DMS53 treated with DMSO at 0.1 percent for 48 hours (cell line): ENCODE data around the gene WDFY1.

ENCODE experiments used
- DNase-seq: peaks from one replicate; lab custom pipeline; 2025; ENCODE audit not compliant: unreplicated experiment; lab: John Stamatoyannopoulos, UW

The WDFY1 gene, protein sequence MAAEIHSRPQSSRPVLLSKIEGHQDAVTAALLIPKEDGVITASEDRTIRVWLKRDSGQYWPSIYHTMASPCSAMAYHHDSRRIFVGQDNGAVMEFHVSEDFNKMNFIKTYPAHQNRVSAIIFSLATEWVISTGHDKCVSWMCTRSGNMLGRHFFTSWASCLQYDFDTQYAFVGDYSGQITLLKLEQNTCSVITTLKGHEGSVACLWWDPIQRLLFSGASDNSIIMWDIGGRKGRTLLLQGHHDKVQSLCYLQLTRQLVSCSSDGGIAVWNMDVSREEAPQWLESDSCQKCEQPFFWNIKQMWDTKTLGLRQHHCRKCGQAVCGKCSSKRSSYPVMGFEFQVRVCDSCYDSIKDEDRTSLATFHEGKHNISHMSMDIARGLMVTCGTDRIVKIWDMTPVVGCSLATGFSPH

DNA sequence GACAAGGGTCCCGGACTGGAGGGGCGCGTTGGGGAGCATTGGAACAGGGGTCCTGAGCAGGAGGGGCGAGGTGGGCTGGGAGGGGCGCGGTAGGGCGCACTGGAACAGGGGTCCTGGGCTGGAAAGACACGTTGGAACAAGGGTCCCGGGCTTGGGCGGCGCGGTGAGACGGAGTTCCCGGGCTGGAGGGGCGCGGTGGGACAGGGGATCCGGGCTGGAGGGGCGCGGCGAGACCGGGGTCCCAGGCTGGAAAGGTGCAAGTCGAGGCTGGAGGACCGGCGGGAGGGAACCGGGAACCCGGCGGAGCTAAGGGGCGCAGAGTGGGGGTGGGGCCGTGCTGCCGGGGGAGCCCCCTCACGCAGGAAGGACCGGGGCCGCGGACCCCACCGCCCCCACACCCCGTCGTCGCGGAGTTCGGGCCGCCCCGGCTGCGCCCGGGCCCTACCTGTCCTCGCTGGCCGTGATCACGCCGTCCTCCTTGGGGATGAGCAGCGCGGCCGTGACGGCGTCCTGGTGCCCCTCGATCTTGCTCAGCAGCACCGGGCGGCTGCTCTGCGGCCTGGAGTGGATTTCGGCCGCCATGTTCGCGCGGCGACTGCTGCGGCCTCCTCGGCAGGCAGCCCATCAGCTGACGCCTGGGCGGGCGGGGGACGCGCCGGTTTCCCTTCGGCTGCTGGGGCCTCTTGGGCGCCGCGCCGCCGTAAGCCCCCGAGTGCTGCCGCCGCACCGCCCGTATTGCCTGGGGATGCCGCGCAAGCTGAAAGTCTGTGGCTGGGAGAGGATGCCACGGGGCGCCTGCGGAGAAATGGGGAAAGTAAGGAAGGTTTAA, at the start of gene WDFY1:
Gene WDFY1, minus strand, starts transcription at position 633 of the 829 bp plus-strand sequence. Its CDS starts 51 bp downstream, at position 582.
- peak; percentile 49 for DNase-seq

DNA sequence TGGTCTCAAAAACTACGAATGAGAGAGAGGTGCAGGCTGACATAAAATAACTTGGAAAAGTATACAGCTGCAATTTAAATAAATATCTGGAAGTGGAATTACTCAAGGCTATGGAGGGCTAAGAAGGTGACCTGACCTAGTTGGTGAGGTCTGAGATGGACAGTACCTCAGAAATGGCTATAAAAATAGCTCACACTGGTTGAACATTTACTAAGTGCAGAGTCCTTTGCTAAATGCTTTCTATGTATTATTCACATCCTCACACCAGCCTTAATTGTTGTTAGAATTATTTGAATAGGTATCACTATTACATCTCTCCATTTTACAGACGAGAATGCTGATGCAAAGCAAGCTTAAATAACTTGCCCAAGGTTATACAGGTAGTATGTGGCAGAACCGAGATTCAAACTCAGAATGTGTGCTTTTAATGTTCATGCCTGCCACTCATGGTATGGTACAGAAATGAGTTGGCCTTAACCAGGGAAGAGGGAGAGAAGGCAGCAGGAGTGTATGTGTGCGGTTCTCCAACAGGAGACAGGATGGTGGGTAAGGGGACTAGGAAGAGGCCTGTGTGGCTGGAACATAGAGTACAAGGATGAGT, 49.5 kb upstream of the WDFY1 start:
- no peak for DNase-seq

DNA sequence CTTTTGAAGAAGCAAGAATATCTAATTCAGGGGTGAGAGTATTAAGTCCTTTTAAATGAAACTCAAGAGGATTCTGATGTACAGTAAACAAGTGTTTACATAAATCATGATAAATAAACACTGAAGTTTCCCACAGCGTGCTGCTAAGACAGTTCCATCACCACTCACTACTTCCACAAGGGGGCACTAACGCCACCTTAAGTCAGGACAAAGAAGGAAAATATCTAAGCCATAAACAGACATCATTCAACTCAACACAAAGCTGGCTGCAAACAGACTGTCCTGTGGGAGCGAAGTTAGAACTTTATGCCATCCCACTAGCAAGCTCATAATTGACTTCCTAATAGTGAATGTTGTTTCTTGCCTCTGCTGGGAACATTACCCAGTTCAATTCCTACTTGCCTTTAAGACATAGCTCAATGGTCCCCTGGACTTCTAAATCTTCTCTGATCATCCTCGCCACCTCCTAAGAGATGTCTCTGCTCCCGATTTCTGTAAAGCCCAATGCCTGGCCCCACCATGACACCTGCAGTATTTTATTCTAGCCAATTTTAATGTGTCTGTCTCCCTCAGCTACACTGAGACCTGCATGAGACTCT, 48.6 kb upstream of the WDFY1 start:
- DNase-seq = peak; percentile 37

DNA sequence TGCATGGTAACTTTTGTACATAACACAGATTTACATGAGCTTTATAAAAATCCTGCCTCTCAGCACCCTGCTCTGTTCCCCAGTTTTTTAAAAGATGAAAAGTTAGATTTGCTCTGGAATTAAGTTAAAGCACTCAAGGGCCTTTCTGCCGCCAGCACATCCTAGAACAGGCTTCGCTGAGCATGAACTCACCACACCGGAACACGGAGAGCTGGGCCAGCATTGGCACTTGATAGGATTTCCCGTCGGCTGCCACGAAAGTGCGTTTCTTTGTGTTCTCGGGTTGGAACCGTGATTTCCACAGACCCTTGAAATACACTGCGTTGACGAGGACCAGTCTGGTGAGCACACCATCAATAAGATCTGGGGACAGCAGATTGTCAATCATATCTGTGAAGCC, 46.5 kb upstream of the WDFY1 start:
- DNase-seq = no peak

DNA sequence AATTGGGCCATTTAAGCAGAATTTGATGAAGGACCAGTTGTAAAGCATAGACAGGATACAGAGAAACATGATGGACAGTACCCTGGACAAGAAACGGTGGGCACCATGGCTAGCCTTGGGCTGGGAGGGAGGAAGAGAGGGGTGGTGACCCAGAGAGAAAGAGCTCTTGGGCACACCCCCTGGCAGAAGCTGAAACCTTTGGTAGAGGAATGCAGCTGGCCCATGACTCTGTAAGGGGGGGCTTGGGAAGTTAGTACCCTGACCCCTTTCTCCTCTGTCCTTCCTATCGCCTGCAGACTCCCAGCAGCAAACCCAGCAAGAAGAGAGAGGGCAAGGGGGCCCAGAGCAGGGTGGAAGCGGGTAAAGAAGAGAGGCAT, 44.7 kb upstream of the WDFY1 start:
- DNase-seq = no peak

DNA sequence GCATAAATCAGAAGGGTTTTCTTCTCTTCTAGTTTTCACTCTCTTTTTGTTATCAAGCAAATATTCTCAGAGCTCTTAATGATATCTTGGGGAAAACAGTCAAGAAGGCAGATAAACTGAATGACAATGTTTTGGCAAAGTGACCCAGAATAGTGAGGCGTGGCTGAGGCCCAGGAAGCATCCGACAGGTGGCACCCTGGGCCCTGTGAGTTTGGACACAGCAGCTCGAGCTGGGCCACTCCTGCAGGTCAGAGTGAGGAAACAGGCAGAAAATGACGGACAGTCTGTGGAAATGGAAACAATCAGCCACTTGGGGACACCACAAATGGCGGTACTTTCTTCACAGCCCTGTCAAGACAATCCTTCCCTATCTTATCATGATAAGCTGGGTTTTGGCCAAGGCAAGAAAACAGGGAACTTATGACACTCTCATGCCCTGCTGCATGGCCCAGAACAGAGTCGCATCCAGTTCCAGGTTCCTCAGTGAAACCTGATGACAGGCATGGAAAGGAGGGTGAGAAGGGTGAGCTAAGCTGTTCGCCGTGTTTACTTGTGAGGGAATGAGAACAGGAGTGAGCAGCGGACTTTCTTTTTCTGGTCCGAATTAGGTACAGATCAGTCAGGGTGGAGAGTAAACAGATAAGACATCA, 44.2 kb upstream of the WDFY1 start:
- DNase-seq = no peak

DNA sequence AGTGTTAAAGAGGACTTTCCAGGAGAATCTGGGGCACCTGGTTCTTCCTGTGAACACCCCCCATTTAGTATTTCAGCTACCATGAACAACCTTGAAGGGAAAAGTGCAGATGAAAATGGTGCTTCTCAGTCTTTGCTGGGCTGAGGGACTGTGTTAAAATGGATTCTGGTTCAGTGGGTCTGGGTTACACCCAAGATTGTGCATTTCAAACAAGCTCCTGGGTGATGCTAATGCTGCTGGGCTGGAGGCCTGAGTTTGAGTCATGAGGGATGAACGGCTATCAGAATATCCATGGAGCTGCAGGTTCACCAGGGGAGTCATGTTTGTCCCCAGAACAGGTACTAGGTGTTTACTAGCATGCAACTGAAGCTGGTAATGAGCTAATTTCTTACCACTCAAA, 36.1 kb upstream of the WDFY1 start:
- DNase-seq = no peak

DNA sequence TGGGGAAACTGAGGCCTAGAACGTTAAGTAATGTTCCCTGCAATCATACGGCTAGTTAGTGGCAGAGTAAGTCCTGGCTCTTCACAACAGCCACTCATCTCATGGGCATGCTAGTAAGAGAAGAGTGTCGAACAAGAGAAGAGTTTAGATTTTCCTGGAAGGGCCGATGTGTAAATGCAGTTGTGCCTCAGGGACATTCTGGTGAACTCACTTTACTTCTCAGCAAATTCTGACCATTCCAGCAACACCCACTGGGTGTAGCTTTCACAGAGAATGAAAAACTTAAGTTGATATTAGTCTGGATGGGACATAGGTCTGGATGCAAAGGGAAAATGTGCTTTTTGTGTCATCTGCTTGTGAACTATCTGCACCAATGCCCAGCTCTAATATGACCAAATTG, 35.7 kb upstream of the WDFY1 start:
- DNase-seq = no peak

DNA sequence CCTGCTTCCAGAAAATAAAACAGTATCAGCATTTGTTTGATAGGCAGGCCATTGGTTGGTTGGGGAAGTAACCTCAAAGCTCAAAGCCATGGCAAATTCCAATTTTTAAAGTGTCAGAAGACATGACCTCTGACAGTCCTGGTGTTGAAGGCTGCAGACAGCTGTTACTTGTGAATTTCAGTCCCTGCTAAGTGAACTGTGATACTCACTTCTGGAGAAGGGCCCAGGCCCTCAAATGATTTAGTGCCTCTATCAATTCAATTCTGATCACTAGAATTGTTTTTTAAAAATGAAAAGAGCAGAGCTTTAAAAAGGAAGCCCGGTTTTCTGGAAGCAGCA, 35.2 kb upstream of the WDFY1 start:
- no peak for DNase-seq

DNA sequence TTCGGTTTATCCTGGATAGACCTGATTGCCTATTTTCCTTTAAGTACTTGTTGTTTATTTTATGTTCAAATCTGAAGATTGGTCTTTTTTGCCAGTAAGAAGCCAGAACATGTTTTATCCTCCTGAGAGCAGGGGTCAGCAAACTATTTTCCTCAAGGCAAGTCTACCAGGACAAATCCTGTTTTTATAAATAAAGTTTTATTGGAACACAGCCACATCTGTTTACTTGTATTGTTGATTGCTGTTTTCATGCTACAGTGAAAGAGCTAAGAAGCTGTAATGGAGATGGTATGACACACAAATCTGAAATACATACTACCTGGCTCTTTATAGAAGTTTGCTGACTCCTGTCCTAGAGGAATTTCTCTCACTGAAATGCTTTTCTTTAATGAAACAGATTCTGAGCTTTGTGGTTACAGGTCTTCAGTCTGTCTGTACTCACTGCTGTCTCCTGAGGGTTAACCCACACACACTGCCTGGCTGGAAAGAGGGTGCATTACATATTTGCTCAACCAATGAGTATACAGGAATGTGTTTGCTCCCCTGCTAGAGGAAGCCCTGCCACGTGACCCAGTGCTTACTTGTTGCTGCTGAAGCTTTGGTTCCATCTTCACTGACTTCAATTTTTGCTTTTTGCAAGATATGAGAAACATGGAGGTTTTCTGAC, 34.7 kb upstream of the WDFY1 start:
- no peak for DNase-seq

DNA sequence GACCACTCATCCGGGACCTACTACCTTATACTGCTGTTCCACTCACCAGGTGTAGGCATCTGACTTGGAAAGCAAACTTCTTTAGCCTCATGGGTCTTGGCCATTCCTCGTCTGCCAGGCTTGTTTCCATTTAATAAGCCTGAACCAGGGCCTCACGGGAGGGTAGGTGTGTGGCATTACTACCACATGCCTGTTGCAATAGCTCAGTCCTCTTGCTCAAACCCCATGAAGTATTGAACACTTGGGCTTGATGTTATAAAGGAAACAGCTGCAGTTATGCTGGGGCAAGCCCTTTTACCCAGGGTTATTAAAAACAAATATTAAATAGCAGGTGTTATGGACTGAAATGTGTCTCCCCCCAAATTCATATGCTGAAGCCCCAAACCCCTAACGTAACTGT, 33.3 kb upstream of the WDFY1 start:
- no peak for DNase-seq

DNA sequence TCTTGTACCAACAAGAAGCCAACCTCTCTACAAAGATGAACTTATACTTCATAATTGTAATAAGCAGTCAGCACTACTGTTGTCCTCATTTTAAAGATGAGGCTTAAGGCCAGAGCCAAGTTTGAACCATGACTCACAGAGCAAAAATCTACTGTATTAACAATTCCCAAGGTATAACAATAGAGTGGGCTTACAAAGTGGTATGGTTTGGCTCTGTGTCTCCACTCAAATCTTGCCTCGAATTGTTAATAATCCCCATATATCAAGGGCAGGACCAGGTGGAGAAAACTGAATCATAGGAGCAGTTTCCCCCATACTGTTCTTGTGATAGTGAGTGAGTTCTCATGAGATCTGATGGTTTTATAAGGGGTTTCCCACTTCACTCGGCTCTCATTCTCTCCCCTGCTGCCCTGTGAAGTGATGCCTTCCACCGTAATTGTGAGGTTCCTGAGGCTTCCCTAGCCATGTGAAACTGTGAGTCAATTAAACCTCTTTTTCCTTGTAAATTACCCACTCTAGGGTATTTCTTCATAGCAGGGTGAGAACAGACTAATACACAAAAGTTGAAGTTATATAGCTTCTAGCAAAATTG, 31.6 kb upstream of the WDFY1 start:
- no peak for DNase-seq

DNA sequence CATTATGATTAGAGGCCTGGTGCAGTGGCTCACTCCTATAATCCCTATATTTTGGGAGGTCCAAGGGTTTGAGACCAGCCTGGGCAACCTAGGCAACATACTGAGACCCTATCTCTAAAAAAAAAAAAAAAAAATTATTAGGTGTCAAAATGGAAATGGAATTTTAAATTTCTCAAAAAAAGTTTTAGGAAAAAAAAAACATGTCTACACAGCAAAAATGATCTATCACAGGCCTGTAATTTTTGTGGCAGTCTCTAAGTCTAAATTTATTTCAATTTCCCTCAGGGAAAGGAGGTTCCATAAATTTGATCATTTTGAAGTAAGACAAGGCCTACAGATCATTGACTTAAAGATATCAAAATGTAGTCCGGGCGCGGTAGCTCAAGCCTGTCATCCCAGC, 28.5 kb upstream of the WDFY1 start:
- DNase-seq = no peak

DNA sequence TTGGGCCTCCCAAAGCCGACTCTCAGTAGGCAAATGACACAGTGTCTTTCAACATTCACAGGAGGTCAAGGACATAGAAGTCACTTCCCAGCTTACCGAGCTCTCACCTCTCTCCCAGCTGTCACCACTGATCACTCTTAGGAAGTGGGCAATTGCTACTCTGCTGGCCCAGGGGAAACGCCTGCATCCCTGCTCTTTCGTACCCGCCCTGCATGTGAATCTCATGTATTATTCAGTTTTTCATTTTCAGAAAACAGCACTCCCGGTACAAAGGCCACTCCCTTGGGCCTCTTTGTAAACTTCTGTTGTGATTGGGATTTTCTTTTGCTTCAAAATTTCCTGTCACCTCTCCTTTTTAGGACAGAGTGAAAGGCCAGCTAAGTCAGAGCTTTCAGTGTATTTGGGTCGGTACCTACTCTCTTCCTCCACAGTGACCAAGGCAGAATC, 27.5 kb upstream of the WDFY1 start:
- no peak for DNase-seq

DNA sequence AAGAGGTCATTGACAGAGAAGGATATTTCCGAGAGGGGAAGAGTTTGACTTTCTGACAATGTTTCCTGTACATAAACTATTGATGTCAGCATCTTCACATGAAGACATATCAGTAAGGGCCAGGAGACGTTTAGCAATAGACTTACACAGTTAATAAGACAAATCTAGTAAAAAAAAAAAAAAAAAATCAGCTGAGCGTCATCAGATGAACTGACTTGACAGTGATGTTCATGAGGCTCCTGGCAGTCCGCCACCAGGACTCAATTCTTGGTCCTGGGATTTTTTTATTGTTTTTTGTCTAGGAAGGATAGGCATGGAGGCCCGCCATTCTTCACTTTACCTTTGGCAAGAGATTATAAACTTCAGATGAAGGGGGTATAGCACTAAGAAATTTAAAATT, 26.6 kb upstream of the WDFY1 start:
- DNase-seq = no peak

DNA sequence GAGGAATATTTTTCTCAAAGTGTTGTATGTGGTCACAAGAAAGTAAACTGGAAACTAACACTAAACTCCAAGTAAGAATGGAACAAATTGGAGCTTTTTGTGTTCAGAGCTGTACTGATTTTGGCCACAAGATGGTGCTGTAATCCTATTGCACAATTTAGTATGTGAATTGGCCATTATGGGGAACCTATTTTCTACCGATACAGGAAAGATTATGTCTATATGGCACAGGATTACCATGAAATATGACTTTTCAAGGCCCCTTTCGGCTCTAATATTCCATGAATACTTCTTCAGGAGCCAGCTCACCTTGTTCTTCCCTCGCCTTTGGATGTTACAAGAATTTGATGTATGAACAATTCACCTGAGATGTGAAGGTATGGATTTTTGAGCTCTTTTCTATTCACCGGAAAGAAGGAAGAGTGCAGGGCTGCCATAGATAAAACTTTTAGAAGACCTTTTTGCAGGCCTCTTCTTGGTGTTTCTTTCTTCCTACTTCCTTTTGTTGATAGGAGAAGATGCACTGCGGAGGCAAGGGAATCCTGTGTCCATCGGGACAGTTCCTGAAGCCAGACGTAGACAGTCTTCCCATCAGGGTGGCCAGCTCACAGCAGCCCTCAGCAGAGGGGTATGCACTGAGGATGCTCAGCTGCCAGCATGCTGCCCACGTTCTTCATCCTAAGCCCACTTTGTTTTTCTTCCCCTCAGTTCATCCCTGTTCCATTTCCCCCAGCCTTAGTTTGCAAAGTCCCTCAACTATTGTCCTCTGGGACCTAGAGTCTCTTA, 25.4 kb upstream of the WDFY1 start:
- peak; percentile 30 for DNase-seq

DNA sequence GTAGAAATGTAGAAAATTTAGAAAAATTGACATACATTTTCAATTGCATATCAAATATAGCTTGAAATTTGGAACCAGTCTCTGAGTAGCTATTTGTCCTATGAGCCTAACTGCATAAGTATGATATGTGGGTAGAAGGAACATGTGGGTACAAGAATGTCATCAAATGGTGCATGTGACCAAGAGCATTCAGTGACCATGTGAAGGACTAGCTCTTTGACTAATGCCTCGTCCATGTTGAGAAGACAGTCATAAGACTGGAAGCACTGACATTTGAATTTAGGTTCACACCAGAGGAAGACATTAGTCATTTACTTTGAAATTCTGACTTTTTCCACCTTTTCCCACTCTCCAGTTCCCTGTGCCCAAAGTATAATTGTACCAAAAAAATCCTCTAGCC, 24.7 kb upstream of the WDFY1 start:
- no peak for DNase-seq

DNA sequence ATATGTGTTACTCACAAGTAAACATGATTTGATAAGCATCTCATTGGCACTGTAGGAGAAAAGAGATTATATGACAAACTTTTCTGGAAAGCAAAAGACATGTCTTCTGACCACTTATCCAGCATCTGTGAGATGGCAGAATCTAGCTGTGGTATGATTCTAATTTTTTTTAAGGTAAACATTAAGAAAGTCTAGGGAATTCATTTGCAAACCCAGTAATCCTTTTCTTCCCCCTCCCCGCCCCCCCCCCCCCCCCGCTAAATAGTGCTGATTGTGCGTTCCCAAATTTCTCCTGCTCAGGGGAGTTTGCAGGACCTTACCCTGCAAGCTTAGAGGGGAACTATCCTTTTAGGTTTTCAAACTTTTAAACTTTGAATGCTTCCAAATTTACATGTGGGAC, 24.2 kb upstream of the WDFY1 start:
- no peak for DNase-seq

DNA sequence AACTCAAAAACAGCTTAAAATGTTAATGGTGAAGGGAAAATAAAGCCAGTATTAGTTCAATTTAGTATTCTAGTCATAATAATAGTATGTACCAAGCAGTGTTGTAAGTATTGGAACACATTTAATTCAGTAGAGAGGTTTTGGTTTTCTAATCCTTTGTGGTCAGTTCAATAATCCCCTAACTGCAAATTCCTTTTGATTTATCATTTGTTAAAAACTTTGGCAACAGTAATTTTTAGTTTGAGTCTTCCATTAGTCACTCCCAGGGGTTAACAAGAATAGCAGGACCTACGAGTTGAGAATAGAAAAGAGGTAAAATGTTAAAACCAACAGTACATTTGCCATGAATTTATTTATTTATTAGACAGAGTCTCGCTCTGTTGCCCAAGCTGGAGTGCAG, 22.8 kb upstream of the WDFY1 start:
- no peak for DNase-seq
